Measurements from ENCODE around the gene ZMYND15.

The ZMYND15 gene

DNA sequence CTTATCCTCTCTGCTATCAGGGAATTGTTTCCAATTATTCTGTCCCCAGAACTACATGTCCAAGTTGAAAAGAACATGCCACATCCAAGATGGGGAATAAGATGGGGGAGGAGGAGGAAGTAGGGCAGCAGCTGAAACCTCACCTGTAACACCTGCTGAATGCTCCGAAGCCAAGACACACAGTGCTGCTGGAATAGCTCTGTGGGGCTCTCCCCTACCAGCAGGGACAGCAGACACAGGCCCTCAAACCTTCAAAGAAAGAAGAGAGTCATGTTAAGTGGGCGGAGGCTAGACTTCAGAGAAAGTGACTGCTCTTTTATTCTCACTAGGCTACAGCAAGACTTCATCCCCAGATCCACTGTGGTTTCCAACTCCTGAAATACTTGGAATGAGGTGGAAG lies 48.9 kb upstream of the ZMYND15 start (continued):
- no peak for TF ChIP-seq PPARA (CRISPR knock-in tag; IDR thresholded peaks at IDR 0.05; ENCODE audit: borderline replicate concordance)
- no peak for TF ChIP-seq ZC3H10 (CRISPR knock-in tag; IDR thresholded peaks at IDR 0.05)
- no peak for TF ChIP-seq ZNF565 (CRISPR knock-in tag; conservative IDR thresholded peaks at IDR 0.05; ENCODE audit: low read depth)
- TF ChIP-seq ZNF70 (CRISPR knock-in tag; IDR thresholded peaks at IDR 0.05): no peak

DNA sequence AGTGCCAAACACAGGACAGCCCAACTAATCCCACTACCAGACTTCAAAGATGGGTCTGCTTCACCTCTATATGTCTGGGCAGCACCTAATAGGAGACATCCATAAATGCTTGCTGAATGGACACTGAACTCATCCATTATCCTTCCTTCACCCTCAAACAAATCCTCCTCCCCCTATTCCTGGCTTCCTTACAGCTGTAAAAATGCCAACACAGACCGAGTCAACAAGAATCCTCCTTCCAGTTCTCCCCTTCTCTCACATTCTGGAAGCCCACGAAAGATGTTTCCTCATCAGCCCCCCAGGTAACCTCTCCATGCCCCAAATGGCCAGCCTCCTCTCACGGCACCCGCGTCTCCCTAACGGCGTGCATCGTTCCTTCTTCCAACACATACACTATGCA lies 47.9 kb upstream of the ZMYND15 start:
- no peak for ATAC-seq
- no peak for TF ChIP-seq SNAI2 (CRISPR knock-in tag; IDR thresholded peaks at IDR 0.05)
- TF ChIP-seq, protein P1, sequence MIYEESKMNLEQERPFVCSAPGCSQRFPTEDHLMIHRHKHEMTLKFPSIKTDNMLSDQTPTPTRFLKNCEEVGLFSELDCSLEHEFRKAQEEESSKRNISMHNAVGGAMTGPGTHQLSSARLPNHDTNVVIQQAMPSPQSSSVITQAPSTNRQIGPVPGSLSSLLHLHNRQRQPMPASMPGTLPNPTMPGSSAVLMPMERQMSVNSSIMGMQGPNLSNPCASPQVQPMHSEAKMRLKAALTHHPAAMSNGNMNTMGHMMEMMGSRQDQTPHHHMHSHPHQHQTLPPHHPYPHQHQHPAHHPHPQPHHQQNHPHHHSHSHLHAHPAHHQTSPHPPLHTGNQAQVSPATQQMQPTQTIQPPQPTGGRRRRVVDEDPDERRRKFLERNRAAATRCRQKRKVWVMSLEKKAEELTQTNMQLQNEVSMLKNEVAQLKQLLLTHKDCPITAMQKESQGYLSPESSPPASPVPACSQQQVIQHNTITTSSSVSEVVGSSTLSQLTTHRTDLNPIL (CRISPR knock-in tag; IDR thresholded peaks at IDR 0.05; ENCODE audit: low read depth): no peak
- TF ChIP-seq, protein P2, sequence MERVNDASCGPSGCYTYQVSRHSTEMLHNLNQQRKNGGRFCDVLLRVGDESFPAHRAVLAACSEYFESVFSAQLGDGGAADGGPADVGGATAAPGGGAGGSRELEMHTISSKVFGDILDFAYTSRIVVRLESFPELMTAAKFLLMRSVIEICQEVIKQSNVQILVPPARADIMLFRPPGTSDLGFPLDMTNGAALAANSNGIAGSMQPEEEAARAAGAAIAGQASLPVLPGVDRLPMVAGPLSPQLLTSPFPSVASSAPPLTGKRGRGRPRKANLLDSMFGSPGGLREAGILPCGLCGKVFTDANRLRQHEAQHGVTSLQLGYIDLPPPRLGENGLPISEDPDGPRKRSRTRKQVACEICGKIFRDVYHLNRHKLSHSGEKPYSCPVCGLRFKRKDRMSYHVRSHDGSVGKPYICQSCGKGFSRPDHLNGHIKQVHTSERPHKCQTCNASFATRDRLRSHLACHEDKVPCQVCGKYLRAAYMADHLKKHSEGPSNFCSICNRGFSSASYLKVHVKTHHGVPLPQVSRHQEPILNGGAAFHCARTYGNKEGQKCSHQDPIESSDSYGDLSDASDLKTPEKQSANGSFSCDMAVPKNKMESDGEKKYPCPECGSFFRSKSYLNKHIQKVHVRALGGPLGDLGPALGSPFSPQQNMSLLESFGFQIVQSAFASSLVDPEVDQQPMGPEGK (CRISPR knock-in tag; IDR thresholded peaks at IDR 0.05; ENCODE audit: borderline replicate concordance): no peak
- no peak for TF ChIP-seq ZNF8 (CRISPR knock-in tag; IDR thresholded peaks at IDR 0.05)
- no peak for TF ChIP-seq PPARA (CRISPR knock-in tag; IDR thresholded peaks at IDR 0.05; ENCODE audit: borderline replicate concordance)
- no peak for TF ChIP-seq TSHZ2 (CRISPR knock-in tag; IDR thresholded peaks at IDR 0.05)
- no peak for TF ChIP-seq GLIS3 (CRISPR knock-in tag; IDR thresholded peaks at IDR 0.05)
- no peak for TF ChIP-seq ZFP3 (CRISPR knock-in tag; IDR thresholded peaks at IDR 0.05)

DNA sequence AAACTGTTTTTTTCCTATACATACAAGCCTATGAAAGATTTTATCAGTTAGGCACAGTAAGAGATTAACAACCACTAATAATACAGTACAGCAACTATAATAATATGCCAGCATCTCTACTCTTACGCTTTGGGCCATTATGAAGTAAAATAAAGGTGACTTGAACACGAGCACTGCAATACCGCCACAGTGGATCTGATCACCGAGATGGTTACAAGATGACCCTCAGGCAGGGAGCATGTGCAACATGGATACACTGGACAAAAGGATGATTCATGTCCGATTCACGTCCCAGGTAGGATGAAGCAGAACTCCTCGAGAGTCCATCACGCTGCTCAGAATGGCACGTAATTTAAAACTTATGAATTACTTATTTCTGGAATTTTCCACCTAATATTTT lies 46.2 kb upstream of the ZMYND15 start:
- ATAC-seq: no peak

GRCh38 chr17:4696437-4696805 lies 43.2 kb upstream of the ZMYND15 start:
- ATAC-seq: no peak

More for the DNA sequence above, 46.2 kb upstream of the ZMYND15 start:
- TF ChIP-seq BACH2 (CRISPR knock-in tag; IDR thresholded peaks at IDR 0.05; ENCODE audit: borderline replicate concordance) (no peak), TCF4 (CRISPR knock-in tag; IDR thresholded peaks at IDR 0.05; ENCODE audit: borderline replicate concordance) (no peak), RARB (CRISPR knock-in tag; IDR thresholded peaks at IDR 0.05) (no peak), ZNF70 (CRISPR knock-in tag; IDR thresholded peaks at IDR 0.05) (no peak), ZC3H10 (CRISPR knock-in tag; IDR thresholded peaks at IDR 0.05) (no peak), CSDC2 (CRISPR knock-in tag; IDR thresholded peaks at IDR 0.05) (no peak), OSR1 (CRISPR knock-in tag; IDR thresholded peaks at IDR 0.05) (no peak)

More at GRCh38 chr17:4696437-4696805, 43.2 kb upstream of the ZMYND15 start:
- TF ChIP-seq PPARA (CRISPR knock-in tag; IDR thresholded peaks at IDR 0.05; ENCODE audit: borderline replicate concordance): no peak
- TF ChIP-seq POU6F1 (CRISPR knock-in tag; IDR thresholded peaks at IDR 0.05; ENCODE audit: borderline replicate concordance, low read depth): no peak
- TF ChIP-seq ISL1 (CRISPR knock-in tag; IDR thresholded peaks at IDR 0.05): no peak
- TF ChIP-seq ZNF8 (CRISPR knock-in tag; IDR thresholded peaks at IDR 0.05): no peak
- TF ChIP-seq ESRRG (CRISPR knock-in tag; IDR thresholded peaks at IDR 0.05): no peak
- TF ChIP-seq TSHZ2 (CRISPR knock-in tag; IDR thresholded peaks at IDR 0.05): no peak
- TF ChIP-seq ZNF565 (CRISPR knock-in tag; conservative IDR thresholded peaks at IDR 0.05; ENCODE audit: low read depth): no peak
- no peak for TF ChIP-seq CSRNP3 (CRISPR knock-in tag; IDR thresholded peaks at IDR 0.05)
- TF ChIP-seq ZFP3 (CRISPR knock-in tag; IDR thresholded peaks at IDR 0.05): no peak
- TF ChIP-seq, protein P1 (CRISPR knock-in tag; IDR thresholded peaks at IDR 0.05; ENCODE audit: low read depth): no peak
- no peak for TF ChIP-seq SNAI2 (CRISPR knock-in tag; IDR thresholded peaks at IDR 0.05)
- no peak for TF ChIP-seq BACH2 (CRISPR knock-in tag; IDR thresholded peaks at IDR 0.05; ENCODE audit: borderline replicate concordance)
- TF ChIP-seq GLIS3 (CRISPR knock-in tag; IDR thresholded peaks at IDR 0.05): no peak
- TF ChIP-seq RARB (CRISPR knock-in tag; IDR thresholded peaks at IDR 0.05): no peak

Measured in SK-N-SH treated with all-trans-retinoic acid at 6 μM for 48 hours (cell line).